ENCODE results near the gene DNAJB5.

Gene DNAJB5

GRCh38 chr9:34992376-34992951 is 2.9 kb downstream of the DNAJB5 start:
- ChIA-PET POLR2A (no interaction called here), CTCF (no interaction called here)
- no peak for TF ChIP-seq FOXM1 (IDR thresholded peaks at IDR 0.05; ENCODE audit: borderline replicate concordance)
- no peak for TF ChIP-seq SP1 (IDR thresholded peaks at IDR 0.05)
- TF ChIP-seq FOXK2 (IDR thresholded peaks at IDR 0.05): no peak
- no peak for TF ChIP-seq FOXA1 (IDR thresholded peaks at IDR 0.05)
- TF ChIP-seq NFRKB (IDR thresholded peaks at IDR 0.05): no peak
- no peak for TF ChIP-seq ZNF384 (IDR thresholded peaks at IDR 0.05)
- no peak for TF ChIP-seq PKNOX1 (IDR thresholded peaks at IDR 0.05)
- TF ChIP-seq CTBP1 (IDR thresholded peaks at IDR 0.05; ENCODE audit: borderline replicate concordance): no peak
- TF ChIP-seq TARDBP (IDR thresholded peaks at IDR 0.05): no peak
- no peak for TF ChIP-seq SUZ12 (IDR thresholded peaks at IDR 0.05)
- TF ChIP-seq LEF1 (IDR thresholded peaks at IDR 0.05; ENCODE audit: borderline replicate concordance): no peak
- TF ChIP-seq L3MBTL2 (conservative IDR thresholded peaks at IDR 0.05): no peak
- TF ChIP-seq HDGF (IDR thresholded peaks at IDR 0.05; ENCODE audit: borderline replicate concordance): no peak
- no peak for TF ChIP-seq ELF4 (IDR thresholded peaks at IDR 0.05)
- no peak for TF ChIP-seq ARNT (IDR thresholded peaks at IDR 0.05)
- no peak for TF ChIP-seq BHLHE40 (IDR thresholded peaks at IDR 0.05; ENCODE audit: borderline replicate concordance)
- no peak for DNase-seq (ENCODE audit: extremely low spot score)

GRCh38 chr9:34993502-34994259 is 4.1 kb downstream of the DNAJB5 start:
- TF ChIP-seq FOXK2 (IDR thresholded peaks at IDR 0.05) (no peak), SP1 (IDR thresholded peaks at IDR 0.05) (no peak), BHLHE40 (IDR thresholded peaks at IDR 0.05; ENCODE audit: borderline replicate concordance) (no peak), FOXA1 (IDR thresholded peaks at IDR 0.05) (no peak), FOXM1 (IDR thresholded peaks at IDR 0.05; ENCODE audit: borderline replicate concordance) (no peak), PKNOX1 (IDR thresholded peaks at IDR 0.05) (no peak), L3MBTL2 (conservative IDR thresholded peaks at IDR 0.05) (no peak), TARDBP (IDR thresholded peaks at IDR 0.05) (no peak), HDGF (IDR thresholded peaks at IDR 0.05; ENCODE audit: borderline replicate concordance) (no peak), ELF4 (IDR thresholded peaks at IDR 0.05) (no peak), ARNT (IDR thresholded peaks at IDR 0.05) (no peak), ZNF384 (IDR thresholded peaks at IDR 0.05) (no peak), NFRKB (IDR thresholded peaks at IDR 0.05) (no peak), LEF1 (IDR thresholded peaks at IDR 0.05; ENCODE audit: borderline replicate concordance) (no peak), CTBP1 (IDR thresholded peaks at IDR 0.05; ENCODE audit: borderline replicate concordance) (no peak), SUZ12 (IDR thresholded peaks at IDR 0.05) (no peak)
- POLR2A ChIA-PET: interaction anchor here (1.6 kb wide), 2 partner anchors 79 to 94 kb away, joined by 5 to 6 read pairs; partner anchors contain the start of gene VCP
- DNase-seq (ENCODE audit: extremely low spot score): no peak
- CTCF ChIA-PET: interaction anchor here (0.9 to 1.7 kb wide), 7 partner anchors 9 to 291 kb away, joined by 3 to 7 read pairs (median 3); no protein-coding TSS in a partner anchor

- no peak for TF ChIP-seq SP1 (IDR thresholded peaks at IDR 0.05)
- TF ChIP-seq TARDBP (IDR thresholded peaks at IDR 0.05): no peak
- no peak for TF ChIP-seq FOXM1 (IDR thresholded peaks at IDR 0.05; ENCODE audit: borderline replicate concordance)
- no peak for TF ChIP-seq LEF1 (IDR thresholded peaks at IDR 0.05; ENCODE audit: borderline replicate concordance)
- TF ChIP-seq CTBP1 (IDR thresholded peaks at IDR 0.05; ENCODE audit: borderline replicate concordance): no peak
- no peak for TF ChIP-seq SUZ12 (IDR thresholded peaks at IDR 0.05)
- no peak for TF ChIP-seq FOXA1 (IDR thresholded peaks at IDR 0.05)
- no peak for TF ChIP-seq BHLHE40 (IDR thresholded peaks at IDR 0.05; ENCODE audit: borderline replicate concordance)
- TF ChIP-seq L3MBTL2 (conservative IDR thresholded peaks at IDR 0.05): no peak
- TF ChIP-seq FOXK2 (IDR thresholded peaks at IDR 0.05): no peak
- no peak for TF ChIP-seq PKNOX1 (IDR thresholded peaks at IDR 0.05)
- TF ChIP-seq ZNF384 (IDR thresholded peaks at IDR 0.05): no peak
- no peak for TF ChIP-seq HDGF (IDR thresholded peaks at IDR 0.05; ENCODE audit: borderline replicate concordance)
- no peak for TF ChIP-seq ELF4 (IDR thresholded peaks at IDR 0.05)
- no peak for TF ChIP-seq NFRKB (IDR thresholded peaks at IDR 0.05)
- TF ChIP-seq ARNT (IDR thresholded peaks at IDR 0.05): no peak
- CTCF ChIA-PET: interaction anchor here (0.6 to 1.7 kb wide), 9 partner anchors 9 to 468 kb away, joined by 3 to 7 read pairs (median 3); no protein-coding TSS in a partner anchor
- DNase-seq (ENCODE audit: extremely low spot score): peak; percentile 65
- POLR2A ChIA-PET: interaction anchor here (1.6 kb wide), 2 partner anchors 78 to 95 kb away, joined by 5 to 6 read pairs; partner anchors contain the start of gene VCP
These were observed 4.8 kb downstream of the DNAJB5 start for GRCh38 chr9:34994260-34994899.

- TF ChIP-seq BHLHE40 (IDR thresholded peaks at IDR 0.05; ENCODE audit: borderline replicate concordance) (no peak), ARNT (IDR thresholded peaks at IDR 0.05) (no peak), FOXK2 (IDR thresholded peaks at IDR 0.05) (no peak), L3MBTL2 (conservative IDR thresholded peaks at IDR 0.05) (no peak), SP1 (IDR thresholded peaks at IDR 0.05) (no peak), LEF1 (IDR thresholded peaks at IDR 0.05; ENCODE audit: borderline replicate concordance) (no peak), FOXA1 (IDR thresholded peaks at IDR 0.05) (no peak), SUZ12 (IDR thresholded peaks at IDR 0.05) (no peak), ELF4 (IDR thresholded peaks at IDR 0.05) (no peak), CTBP1 (IDR thresholded peaks at IDR 0.05; ENCODE audit: borderline replicate concordance) (no peak), PKNOX1 (IDR thresholded peaks at IDR 0.05) (no peak), TARDBP (IDR thresholded peaks at IDR 0.05) (no peak), NFRKB (IDR thresholded peaks at IDR 0.05) (no peak), ZNF384 (IDR thresholded peaks at IDR 0.05) (no peak), FOXM1 (IDR thresholded peaks at IDR 0.05; ENCODE audit: borderline replicate concordance) (no peak), HDGF (IDR thresholded peaks at IDR 0.05; ENCODE audit: borderline replicate concordance) (no peak)
- CTCF ChIA-PET: interaction anchor here (0.5 to 1.7 kb wide), 9 partner anchors 10 to 640 kb away, joined by 3 to 7 read pairs (median 3); no protein-coding TSS in a partner anchor
- no peak for DNase-seq (ENCODE audit: extremely low spot score)
- POLR2A ChIA-PET: interaction anchor here (1.6 kb wide), 2 partner anchors 77 to 95 kb away, joined by 5 to 6 read pairs; partner anchors contain the start of gene VCP
These were observed 5.5 kb downstream of the DNAJB5 start for GRCh38 chr9:34994900-34995669.

Measured in HEK293T (cell line).